SJCRH30 (cell line): ENCODE data around the gene TRIM6. TPM values are rescaled to one million over a fixed set of nuclear protein-coding genes. Genes with fewer than 3 reads are reported as not detected.
"Not testable (repeated sequence)": the region's sequence is repeated elsewhere in the genome, so short reads cannot be mapped to it uniquely, and the experiment has no call there.

Experiments used
- DNase-seq, 2 experiments: peaks; one replicate each; pipeline ENCODE4 v3.0.0-alpha.2; 2015 to 2020
- H3K27ac ChIP-seq: fragments of 250-450 bp; sonication (Bioruptor Pico); 2 replicates; pipeline ENCODE4 v1.5.1; 2020; ENCODE audit warnings: mild to moderate bottlenecking, moderate library complexity
- H3K27me3 ChIP-seq: fragments of 250-450 bp; sonication (Bioruptor Pico); 2 replicates; pipeline ENCODE4 v1.5.1; 2020; ENCODE audit warnings: mild to moderate bottlenecking, moderate library complexity
- H3K36me3 ChIP-seq: fragments of 250-450 bp; sonication (Bioruptor Pico); 2 replicates; pipeline ENCODE4 v1.5.1; 2020; ENCODE audit warnings: mild to moderate bottlenecking, moderate library complexity
- H3K4me1 ChIP-seq: fragments of 250-450 bp; sonication (Bioruptor Pico); 2 replicates; pipeline ENCODE4 v1.5.1; 2020; ENCODE audit warnings: mild to moderate bottlenecking, moderate library complexity
- H3K4me3 ChIP-seq: fragments of 250-450 bp; sonication (Bioruptor Pico); 2 replicates; pipeline ENCODE4 v1.5.1; 2020; ENCODE audit warnings: mild to moderate bottlenecking, moderate library complexity
- H3K9me3 ChIP-seq: fragments of 250-450 bp; sonication (Bioruptor Pico); replicated peaks from 2 replicates; pipeline ENCODE4 v1.5.1; 2020; ENCODE audit warnings: mild to moderate bottlenecking, moderate library complexity
- total RNA-seq: library from RNA; depleted of rRNA; stranded (reverse); fragments of >200 nt; shearing (Covaris generic); gene quantifications from 2 replicates; pipeline ENCODE4 v1.2.3, GENCODE V29; 2014; rRNA removed

The TRIM6 gene
- total RNA-seq = not detected in 2 replicates

GRCh38 chr11:5596607-5597201 is at the start of gene TRIM6:
Gene TRIM6 (plus strand): TSS chr11:5596637. CDS start chr11:5596898, 261 bp downstream.
- Histone ChIP-seq H3K4me1 (no peaks in the 10 kb centered on the region), H3K9me3 (no peaks in the 10 kb centered on the region), H3K27me3 (0 out of 2 replicates have a peak, but pooled peaks cover 3% of the 10 kb centered on the region), H3K4me3 (no peak within 1 kb of the TSS), H3K36me3 (no peaks in the 10 kb centered on the region), H3K27ac (no peak within 1 kb of the TSS)
- DNase-seq = no peak

- no peak for DNase-seq
- Histone ChIP-seq H3K4me3 (no peak overlapping the region), H3K4me1 (no peaks in the 10 kb centered on the region), H3K27me3 (no peaks in the 10 kb centered on the region), H3K9me3 (no peaks in the 10 kb centered on the region), H3K27ac (no peak overlapping the region), H3K36me3 (no peaks in the 10 kb centered on the region)
Observed at GRCh38 chr11:5547982-5548381, 48.5 kb upstream of the TRIM6 start.

GRCh38 chr11:5548440-5548839 is 48.0 kb upstream of the TRIM6 start, which contains the start of gene OR52H1:
Gene OR52H1 (minus strand): TSS chr11:5548540. CDS start chr11:5545505, 3,035 bp downstream.
- no peak within 1 kb of the TSS for H3K4me3 ChIP-seq
- H3K4me1 ChIP-seq = no peaks in the 10 kb centered on the region
- no peaks in the 10 kb centered on the region for H3K36me3 ChIP-seq
- no peaks in the 10 kb centered on the region for H3K27me3 ChIP-seq
- no peaks in the 10 kb centered on the region for H3K9me3 ChIP-seq
- H3K27ac ChIP-seq = no peak within 1 kb of the TSS
- no peak for DNase-seq

- Histone ChIP-seq H3K27ac (no peak overlapping the region), H3K9me3 (no peaks in the 10 kb centered on the region), H3K27me3 (no peaks in the 10 kb centered on the region), H3K36me3 (no peaks in the 10 kb centered on the region), H3K4me3 (no peak overlapping the region), H3K4me1 (no peaks in the 10 kb centered on the region)
- no peak for DNase-seq
Observed at GRCh38 chr11:5550440-5551095, 45.9 kb upstream of the TRIM6 start.

GRCh38 chr11:5553343-5553742 is 43.1 kb upstream of the TRIM6 start:
- Histone ChIP-seq H3K4me1 (no peaks in the 10 kb centered on the region), H3K36me3 (no peaks in the 10 kb centered on the region), H3K27ac (no peak overlapping the region), H3K27me3 (no peaks in the 10 kb centered on the region), H3K4me3 (no peak overlapping the region), H3K9me3 (no peaks in the 10 kb centered on the region)
- no peak for DNase-seq

- Histone ChIP-seq H3K27me3 (no peaks in the 10 kb centered on the region), H3K4me3 (no peak overlapping the region), H3K27ac (no peak overlapping the region), H3K4me1 (no peaks in the 10 kb centered on the region), H3K9me3 (no peaks in the 10 kb centered on the region), H3K36me3 (no peaks in the 10 kb centered on the region)
- DNase-seq = no peak
Observed at GRCh38 chr11:5556596-5557188, 39.7 kb upstream of the TRIM6 start.

GRCh38 chr11:5557751-5558150 is 38.7 kb upstream of the TRIM6 start:
- DNase-seq = no peak
- Histone ChIP-seq H3K4me1 (no peaks in the 10 kb centered on the region), H3K27me3 (no peaks in the 10 kb centered on the region), H3K9me3 (no peaks in the 10 kb centered on the region), H3K27ac (no peak overlapping the region), H3K36me3 (no peaks in the 10 kb centered on the region), H3K4me3 (no peak overlapping the region)

GRCh38 chr11:5564259-5565019 is 32.0 kb upstream of the TRIM6 start:
- Histone ChIP-seq H3K4me3 (no peak overlapping the region), H3K9me3 (no peaks in the 10 kb centered on the region), H3K27ac (no peak overlapping the region), H3K27me3 (no peaks in the 10 kb centered on the region), H3K36me3 (no peaks in the 10 kb centered on the region), H3K4me1 (no peaks in the 10 kb centered on the region)
- no peak for DNase-seq

GRCh38 chr11:5574654-5575053 is 21.8 kb upstream of the TRIM6 start:
- H3K9me3 ChIP-seq = no peaks in the 10 kb centered on the region

GRCh38 chr11:5575152-5575551 is 21.3 kb upstream of the TRIM6 start:
- Histone ChIP-seq H3K27ac (no peak overlapping the region), H3K36me3 (no peaks in the 10 kb centered on the region), H3K9me3 (no peaks in the 10 kb centered on the region), H3K4me3 (no peak overlapping the region), H3K4me1 (no peaks in the 10 kb centered on the region), H3K27me3 (no peaks in the 10 kb centered on the region)
- DNase-seq = no peak

More at GRCh38 chr11:5574654-5575053, 21.8 kb upstream of the TRIM6 start:
- Histone ChIP-seq H3K27me3 (no peaks in the 10 kb centered on the region), H3K27ac (no peak overlapping the region), H3K4me1 (no peaks in the 10 kb centered on the region), H3K4me3 (no peak overlapping the region), H3K36me3 (no peaks in the 10 kb centered on the region)
- DNase-seq = no peak

- H3K27me3 ChIP-seq = no peaks in the 10 kb centered on the region
- DNase-seq = no peak
- H3K4me1 ChIP-seq = no peaks in the 10 kb centered on the region
- no peak overlapping the region for H3K4me3 ChIP-seq
- H3K9me3 ChIP-seq = no peaks in the 10 kb centered on the region
- H3K27ac ChIP-seq = no peak overlapping the region
- no peaks in the 10 kb centered on the region for H3K36me3 ChIP-seq
Observed at GRCh38 chr11:5577101-5577500, 19.3 kb upstream of the TRIM6 start.

GRCh38 chr11:5580577-5580976 is 15.9 kb upstream of the TRIM6 start, which contains the start of gene OR52B6:
Gene OR52B6 (plus strand): TSS chr11:5580877. CDS start chr11:5580877, 0 bp downstream.
- Histone ChIP-seq H3K36me3 (no peaks in the 10 kb centered on the region), H3K9me3 (no peaks in the 10 kb centered on the region), H3K27me3 (no peaks in the 10 kb centered on the region), H3K4me1 (no peaks in the 10 kb centered on the region), H3K27ac (no peak within 1 kb of the TSS), H3K4me3 (no peak within 1 kb of the TSS)
- no peak for DNase-seq

GRCh38 chr11:5581014-5581413 is 15.4 kb upstream of the TRIM6 start:
- H3K27me3 ChIP-seq = no peaks in the 10 kb centered on the region
- H3K4me1 ChIP-seq = no peaks in the 10 kb centered on the region
- no peak for DNase-seq
- no peak overlapping the region for H3K4me3 ChIP-seq
- no peaks in the 10 kb centered on the region for H3K36me3 ChIP-seq
- H3K27ac ChIP-seq = no peak overlapping the region
- no peaks in the 10 kb centered on the region for H3K9me3 ChIP-seq

GRCh38 chr11:5584458-5584857 is 12.0 kb upstream of the TRIM6 start:
- H3K4me1 ChIP-seq, H3K9me3 ChIP-seq, DNase-seq, H3K27ac ChIP-seq, H3K4me3 ChIP-seq, H3K27me3 ChIP-seq, H3K36me3 ChIP-seq: not testable (repeated sequence)

GRCh38 chr11:5589906-5590305 is 6.5 kb upstream of the TRIM6 start:
- not testable (repeated sequence) for DNase-seq

More at GRCh38 chr11:5589906-5590305, 6.5 kb upstream of the TRIM6 start:
- not testable (repeated sequence) for H3K27ac ChIP-seq, H3K36me3 ChIP-seq, H3K27me3 ChIP-seq, H3K9me3 ChIP-seq, H3K4me3 ChIP-seq, H3K4me1 ChIP-seq
